Activated effector memory CD4-positive, alpha-beta T cell treated with Interleukin-2 at 50 U/mL for 16 hours (primary cell): ENCODE measurements around the gene OSER1.

Experiments
- DNase-seq: peaks from one replicate; pipeline ENCODE4 v3.0.0-alpha.2; 2020

OSER1 gene

DNA sequence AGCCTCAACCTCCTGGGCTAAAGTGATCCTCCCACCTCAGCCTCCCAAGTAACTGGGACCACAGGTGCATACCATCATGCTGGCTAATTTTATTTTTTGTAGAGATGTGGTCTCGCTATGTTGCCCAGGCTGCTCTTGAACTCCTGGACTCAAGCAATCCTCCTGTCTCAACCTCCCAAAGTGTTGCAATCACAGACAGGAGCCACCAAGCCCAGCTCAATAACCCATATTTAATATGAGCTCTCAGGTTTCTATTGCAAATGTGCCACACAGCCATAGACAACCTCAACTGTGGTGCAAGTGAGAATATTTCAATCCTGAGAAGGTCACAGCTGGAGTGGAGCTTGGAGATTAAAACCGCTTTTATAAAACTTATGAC, 38.0 kb downstream of the OSER1 start:
- no peak for DNase-seq

GRCh38 chr20:44171775-44172571, 38.6 kb downstream of the OSER1 start:
- DNase-seq = no peak

GRCh38 chr20:44170816-44171410, 39.7 kb downstream of the OSER1 start:
- DNase-seq = no peak

DNA sequence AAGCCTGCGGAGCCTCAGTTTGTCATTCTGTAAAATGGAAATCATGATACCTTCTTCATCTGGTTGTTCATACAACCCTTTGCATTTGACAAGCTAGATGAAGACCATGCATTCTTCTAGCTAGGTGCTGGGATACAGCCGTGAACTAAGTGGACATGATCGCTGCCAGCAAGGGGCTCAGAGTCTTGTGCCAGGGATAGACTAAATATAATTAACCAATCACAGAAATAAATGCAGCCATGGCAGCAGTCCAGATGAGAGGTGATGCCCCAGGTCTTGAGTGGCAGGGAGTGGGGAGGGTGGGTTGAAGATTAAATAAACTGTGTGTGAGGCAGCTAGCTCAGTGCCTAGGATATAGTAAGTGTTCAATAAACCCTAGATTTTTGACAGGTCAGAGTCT, 42.8 kb downstream of the OSER1 start:
- DNase-seq = no peak

DNA sequence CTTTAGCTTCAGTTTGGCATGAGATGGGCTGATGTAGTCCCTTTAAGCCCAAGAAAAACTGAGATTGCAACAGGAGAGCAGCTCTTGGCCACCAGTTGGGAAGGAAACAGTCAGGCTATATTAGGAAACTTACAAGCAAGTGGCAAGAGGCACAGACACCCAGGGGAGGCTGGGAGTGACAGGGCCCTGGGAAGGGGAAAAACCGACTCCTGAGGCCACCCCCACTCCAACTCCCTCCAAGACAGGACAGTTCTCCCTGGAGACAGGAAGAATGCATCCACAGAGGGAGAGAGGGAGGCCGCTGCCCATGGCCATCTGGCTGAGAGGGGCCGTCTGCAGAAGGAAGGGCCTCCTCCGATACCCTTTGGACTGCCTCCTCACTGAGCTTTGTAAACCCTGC, 44.1 kb downstream of the OSER1 start:
- DNase-seq = no peak

- no peak for DNase-seq
These were observed 44.6 kb downstream of the OSER1 start for GRCh38 chr20:44166008-44166407.

DNA sequence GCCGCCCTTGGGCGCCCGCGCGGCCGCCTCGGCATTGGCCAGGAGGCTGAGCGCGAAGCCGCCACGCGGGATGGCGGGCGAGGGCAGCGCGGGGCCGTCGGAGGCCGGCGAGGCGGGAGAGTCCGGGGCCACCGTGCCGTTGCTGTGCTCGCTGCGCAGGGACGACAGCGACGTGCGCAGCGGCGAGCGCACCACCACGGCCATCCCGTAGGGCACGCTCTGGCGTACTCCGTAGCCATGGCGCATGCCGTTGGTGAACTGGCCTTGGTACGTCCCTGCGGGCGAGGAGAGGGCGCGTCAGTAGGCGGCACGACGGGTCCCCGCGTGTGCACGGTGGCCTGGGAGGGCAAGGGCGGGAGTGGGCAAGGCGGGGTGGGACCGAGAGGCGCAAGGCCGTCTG, 50.4 kb downstream of the OSER1 start:
- no peak for DNase-seq

DNA sequence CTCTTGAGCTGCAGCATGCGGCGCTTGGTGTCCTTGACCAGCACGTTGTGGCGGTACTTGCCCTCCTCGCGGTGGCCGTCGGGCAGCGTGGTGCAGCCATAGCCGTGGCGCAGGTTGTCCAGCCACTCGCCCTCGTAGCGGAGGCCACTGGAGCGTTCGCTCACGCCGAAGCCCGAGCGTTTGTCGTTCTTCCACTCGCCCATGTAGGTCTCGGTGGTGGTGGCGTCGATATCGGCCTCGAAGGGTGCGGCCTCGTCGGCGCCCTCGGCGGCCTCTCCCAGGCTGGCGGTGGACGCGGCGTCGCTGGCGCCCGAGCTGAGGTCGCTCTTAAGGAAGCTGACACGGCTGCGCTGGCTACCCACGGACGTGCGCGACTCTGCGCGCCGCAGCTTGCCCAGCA, 50.9 kb downstream of the OSER1 start:
- DNase-seq = no peak

- DNase-seq = no peak
These were observed 51.4 kb downstream of the OSER1 start for GRCh38 chr20:44159125-44159524.

- no peak for DNase-seq
These were observed 53.5 kb downstream of the OSER1 start for GRCh38 chr20:44157061-44157460.

DNA sequence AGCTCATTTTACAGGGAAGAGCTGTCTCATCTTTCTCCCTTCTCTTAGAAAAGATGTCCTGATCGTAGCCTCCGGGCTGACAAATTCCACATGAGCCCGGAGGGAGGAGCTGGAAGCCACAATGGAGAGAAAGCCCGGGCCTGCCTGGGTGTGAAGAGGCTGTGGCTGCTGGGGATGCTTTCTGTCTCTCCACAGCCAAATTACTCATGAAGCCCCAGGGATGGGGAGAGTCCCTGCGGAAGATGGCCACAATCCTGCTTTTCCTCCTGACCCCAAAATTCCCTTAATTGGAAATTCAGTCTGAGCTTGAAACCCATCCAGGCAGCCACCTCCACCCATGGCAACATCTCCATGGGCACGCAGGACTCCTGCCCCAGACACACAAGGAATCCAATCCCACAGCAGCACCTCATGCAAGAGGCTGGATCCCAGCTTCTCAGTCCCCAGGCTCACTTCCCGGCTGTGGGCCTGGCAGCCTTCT, 56.0 kb downstream of the OSER1 start:
- no peak for DNase-seq

DNA sequence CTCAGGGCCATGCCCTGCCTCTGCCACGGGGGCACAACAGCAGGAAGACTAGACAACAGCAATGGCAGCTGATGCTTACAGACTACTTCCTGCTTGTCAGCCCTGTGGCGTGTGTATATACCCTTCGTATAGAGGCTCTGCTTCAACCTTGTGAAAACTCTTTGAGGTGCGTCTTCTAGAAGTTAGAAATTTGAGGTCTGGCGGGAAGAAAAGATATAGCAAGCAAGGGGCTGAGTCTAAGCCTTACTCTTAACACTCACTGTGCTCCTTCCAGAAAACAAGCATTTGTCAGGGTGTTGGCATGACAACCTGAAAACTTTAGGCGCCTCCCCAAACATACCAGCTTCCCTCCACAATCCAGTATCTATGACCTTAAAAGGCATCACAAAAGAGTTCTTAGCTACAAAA, 56.9 kb downstream of the OSER1 start:
- peak; percentile 2 for DNase-seq

- no peak for DNase-seq
These were observed 58.8 kb downstream of the OSER1 start for GRCh38 chr20:44151621-44152416.

DNA sequence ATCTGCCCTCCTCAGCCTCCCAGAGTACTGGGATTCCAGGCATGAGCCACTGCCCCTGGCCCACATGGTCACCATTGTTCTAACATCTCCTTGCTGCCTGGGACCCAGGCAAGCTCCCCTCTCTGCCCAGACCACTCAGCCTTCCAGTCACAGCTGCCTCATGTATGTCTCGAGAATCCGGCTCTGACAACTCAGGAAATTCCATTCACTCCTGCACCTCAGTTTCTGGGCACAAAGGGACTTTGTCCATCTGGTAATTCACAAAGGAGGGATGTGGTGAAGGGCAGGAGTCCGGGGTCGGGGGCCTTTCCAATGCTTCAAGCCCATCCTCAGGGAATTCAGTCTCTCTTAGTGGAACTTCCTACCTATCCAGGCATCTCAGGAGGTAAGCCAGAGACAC, 64.3 kb downstream of the OSER1 start:
- DNase-seq = no peak
